Liver (tissue), 9 donors: ENCODE data around the gene TKTL2. TPM values are rescaled to one million over a fixed set of nuclear protein-coding genes. Genes with fewer than 3 reads are reported as not detected.

Experiments used
- DNase-seq: peaks from one replicate; pipeline ENCODE4 v3.0.0-alpha.2; 2017; ENCODE audit warnings: low spot score
- H3K27ac ChIP-seq, 2 donors: one replicate each; pipeline ENCODE4 v1.7.0; 2013; ENCODE audit warnings: inconsistent platforms in 2 of 2, low read length in 2 of 2, control low read depth in 1 of 2, low read depth in 1 of 2, mild to moderate bottlenecking in 1 of 2
- H3K27me3 ChIP-seq, 4 donors: one replicate each; pipeline versions ENCODE4 v1.6.1 to v1.7.0; 2013; ENCODE audit warnings: low read length in 3 of 4, inconsistent platforms in 1 of 4, mild to moderate bottlenecking in 1 of 4, moderate library complexity in 1 of 4; ENCODE audit not compliant: control insufficient read depth in 4 of 4, insufficient read depth in 4 of 4
- H3K36me3 ChIP-seq, 4 donors: one replicate each; pipeline versions ENCODE4 v1.6.1 to v1.7.0; 2013; ENCODE audit warnings: low read length in 3 of 4, mild to moderate bottlenecking in 3 of 4, low read depth in 1 of 4, moderate library complexity in 1 of 4; ENCODE audit not compliant: control insufficient read depth in 4 of 4, insufficient read depth in 3 of 4
- H3K4me1 ChIP-seq, 4 donors: one replicate each; pipeline versions ENCODE4 v1.6.1 to v1.7.0; 2013; ENCODE audit warnings: low read length in 3 of 4, mild to moderate bottlenecking in 3 of 4, moderate library complexity in 1 of 4; ENCODE audit not compliant: control insufficient read depth in 4 of 4, insufficient read depth in 4 of 4
- H3K4me3 ChIP-seq, 3 donors: one replicate each; pipeline versions ENCODE4 v1.6.1 to v1.7.0; 2013; ENCODE audit warnings: low read length in 3 of 3, control low read depth in 1 of 3, low read depth in 1 of 3, mild to moderate bottlenecking in 1 of 3
- H3K9ac ChIP-seq, 2 donors: one replicate each; pipeline ENCODE4 v1.7.0; 2013; ENCODE audit warnings: low read length in 2 of 2, mild to moderate bottlenecking in 2 of 2, moderate library complexity in 2 of 2, control low read depth in 1 of 2, low read depth in 1 of 2
- H3K9me3 ChIP-seq, 4 donors: one replicate each; pipeline versions ENCODE4 v1.6.1 to v1.7.0; 2013; ENCODE audit warnings: low read length in 3 of 4; ENCODE audit not compliant: control insufficient read depth in 4 of 4
- EGR1 ChIP-seq, 2 donors: IDR thresholded peaks; 2 replicates each; pipeline ENCODE4 v1.6.1; 2016 to 2018; ENCODE audit warnings: antibody characterized with exemption in 2 of 2, low read depth in 2 of 2
- FOXA1 ChIP-seq: IDR thresholded peaks from 2 replicates; pipeline ENCODE4 v1.6.1; 2016; ENCODE audit warnings: antibody characterized with exemption
- FOXA2 ChIP-seq: IDR thresholded peaks from 2 replicates; pipeline ENCODE4 v1.6.1; 2016; ENCODE audit warnings: antibody characterized with exemption
- GABPA ChIP-seq, 2 donors: IDR thresholded peaks in 1 of 2; conservative IDR thresholded peaks in 1 of 2; 2 replicates each; pipeline ENCODE4 v1.6.1; 2016; ENCODE audit warnings: antibody characterized with exemption in 2 of 2, mild to moderate bottlenecking in 1 of 2, moderate library complexity in 1 of 2
- HNF4A ChIP-seq, 2 donors: conservative IDR thresholded peaks; 2 replicates each; pipeline ENCODE4 v1.6.1; 2016; ENCODE audit warnings: antibody characterized with exemption in 2 of 2, mild to moderate bottlenecking in 2 of 2
- HNF4G ChIP-seq: IDR thresholded peaks from 2 replicates; pipeline ENCODE4 v1.6.1; 2016; ENCODE audit warnings: antibody characterized with exemption
- JUND ChIP-seq, 2 donors: IDR thresholded peaks; 2 replicates each; pipeline ENCODE4 v1.6.1; 2016; ENCODE audit warnings: antibody characterized with exemption in 2 of 2
- NR2F2 ChIP-seq: IDR thresholded peaks from 2 replicates; pipeline ENCODE4 v1.6.1; 2016; ENCODE audit warnings: antibody characterized with exemption
- RAD21 ChIP-seq, 2 donors: IDR thresholded peaks; 2 replicates each; pipeline ENCODE4 v1.6.1; 2016; ENCODE audit warnings: antibody characterized with exemption in 2 of 2, mild to moderate bottlenecking in 2 of 2
- RXRA ChIP-seq, 2 donors: IDR thresholded peaks; 2 replicates each; pipeline ENCODE4 v1.6.1; 2017 to 2018; ENCODE audit warnings: antibody characterized with exemption in 2 of 2, mild to moderate bottlenecking in 1 of 2
- SP1 ChIP-seq: IDR thresholded peaks from 2 replicates; pipeline ENCODE4 v1.6.1; 2018; ENCODE audit warnings: antibody characterized with exemption, mild to moderate bottlenecking
- TAF1 ChIP-seq: conservative IDR thresholded peaks from 2 replicates; pipeline ENCODE4 v1.6.1; 2016; ENCODE audit warnings: antibody characterized with exemption, mild to moderate bottlenecking
- YY1 ChIP-seq: IDR thresholded peaks from 2 replicates; pipeline ENCODE4 v1.6.1; 2016; ENCODE audit warnings: antibody characterized with exemption, mild to moderate bottlenecking
- WGBS: extraction: QIAGEN DNeasy Blood & Tissue Kit; methylation state at CpG from one replicate; pipeline ENCODE4 v1.1.7; 2013; 5-methylcytosine and 5-hydroxymethylcytosine counted together
- polyA plus RNA-seq, 2 donors: library from polyadenylated mRNA; stranded (reverse) in 1 of 2; unstranded in 1 of 2; fragments of 200-250 nt in 1 of 2; fragments of >200 nt in 1 of 2; fragmentation: Nextera tagmentation in 1 of 2; extraction: Ambion mirVana in 1 of 2; gene quantifications; one replicate each; pipeline versions ENCODE4 v1.2.1 to v1.2.3, GENCODE V29; 2013 to 2015
- total RNA-seq, 2 donors: library from RNA; depleted of rRNA; stranded (reverse); fragments of >200 nt; gene quantifications; one replicate each; pipeline ENCODE4 v1.2.3, GENCODE V29; 2014
- TF ChIP-seq, protein P1 (sequence below): IDR thresholded peaks from 2 replicates; pipeline ENCODE4 v1.6.1; 2016; ENCODE audit warnings: antibody characterized with exemption
- TF ChIP-seq, protein P2 (sequence below): IDR thresholded peaks from 2 replicates; pipeline ENCODE4 v1.6.1; 2016; ENCODE audit warnings: antibody characterized with exemption, mild to moderate bottlenecking
- TF ChIP-seq, protein P3 (sequence below): IDR thresholded peaks from 2 replicates; pipeline ENCODE4 v1.6.1; 2016; ENCODE audit warnings: antibody characterized with exemption
- TF ChIP-seq, protein P4 (sequence below): fragments of 150-350 bp; IDR thresholded peaks from 2 replicates; pipeline ENCODE4 v1.5.1; 2017; ENCODE audit warnings: improper control_type of control experiment, low read depth, low read length; ENCODE audit not compliant: missing input control
- donor health status: healthy.
- donor health status: healthy.
- donor health status: healthy.
- donor health status: healthy.
- donor health status: healthy.

The TKTL2 gene
- total and polyA plus RNA-seq, 4 donors = not detected

DNA sequence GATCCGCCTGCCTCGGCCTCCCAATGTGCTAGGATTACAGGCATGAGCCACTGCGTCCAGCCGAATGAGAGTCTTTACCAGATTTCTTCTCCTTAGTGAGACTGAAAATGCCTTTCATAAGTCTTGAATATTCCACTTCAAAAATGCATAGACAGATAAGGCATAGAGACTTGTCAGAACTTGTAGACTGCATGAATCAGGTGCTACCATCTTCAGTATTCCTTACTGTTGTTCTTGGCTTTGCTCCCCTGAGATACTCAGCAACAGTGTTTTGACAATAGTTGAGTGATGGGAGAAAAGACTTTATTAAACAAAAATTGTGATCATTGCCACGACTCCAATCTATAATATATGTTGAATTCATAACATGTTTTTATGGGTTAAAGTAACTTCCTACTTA lies 11.0 kb downstream of the TKTL2 start:
- H3K4me3 ChIP-seq = no peak overlapping the region
- no peak overlapping the region for H3K9ac ChIP-seq
- no peaks in the 10 kb centered on the region for H3K36me3 ChIP-seq
- 87% methylated on average over 5 of the region's 5 CpGs for WGBS
- H3K27ac ChIP-seq = no peak overlapping the region
- no peaks in the 10 kb centered on the region for H3K27me3 ChIP-seq
- no peaks in the 10 kb centered on the region for H3K9me3 ChIP-seq
- H3K4me1 ChIP-seq = no peaks in the 10 kb centered on the region
- DNase-seq = no peak
- TF ChIP-seq SP1 (no peak), HNF4A (conservative IDR thresholded peaks at IDR 0.05) (no peak), RXRA (IDR thresholded peaks at IDR 0.05) (no peak), NR2F2 (no peak), EGR1 (IDR thresholded peaks at IDR 0.05; ENCODE audit: low read depth in 2 of 2) (no peak), HNF4G (no peak), GABPA (IDR thresholded peaks at IDR 0.05 in 1 of 2, conservative IDR thresholded peaks at IDR 0.05 in 1 of 2) (no peak), RAD21 (IDR thresholded peaks at IDR 0.05) (no peak), JUND (IDR thresholded peaks at IDR 0.05) (no peak), YY1 (no peak)
- TF ChIP-seq, protein P1, sequence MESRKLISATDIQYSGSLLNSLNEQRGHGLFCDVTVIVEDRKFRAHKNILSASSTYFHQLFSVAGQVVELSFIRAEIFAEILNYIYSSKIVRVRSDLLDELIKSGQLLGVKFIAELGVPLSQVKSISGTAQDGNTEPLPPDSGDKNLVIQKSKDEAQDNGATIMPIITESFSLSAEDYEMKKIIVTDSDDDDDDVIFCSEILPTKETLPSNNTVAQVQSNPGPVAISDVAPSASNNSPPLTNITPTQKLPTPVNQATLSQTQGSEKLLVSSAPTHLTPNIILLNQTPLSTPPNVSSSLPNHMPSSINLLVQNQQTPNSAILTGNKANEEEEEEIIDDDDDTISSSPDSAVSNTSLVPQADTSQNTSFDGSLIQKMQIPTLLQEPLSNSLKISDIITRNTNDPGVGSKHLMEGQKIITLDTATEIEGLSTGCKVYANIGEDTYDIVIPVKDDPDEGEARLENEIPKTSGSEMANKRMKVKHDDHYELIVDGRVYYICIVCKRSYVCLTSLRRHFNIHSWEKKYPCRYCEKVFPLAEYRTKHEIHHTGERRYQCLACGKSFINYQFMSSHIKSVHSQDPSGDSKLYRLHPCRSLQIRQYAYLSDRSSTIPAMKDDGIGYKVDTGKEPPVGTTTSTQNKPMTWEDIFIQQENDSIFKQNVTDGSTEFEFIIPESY = no peak
- TF ChIP-seq, protein P2, sequence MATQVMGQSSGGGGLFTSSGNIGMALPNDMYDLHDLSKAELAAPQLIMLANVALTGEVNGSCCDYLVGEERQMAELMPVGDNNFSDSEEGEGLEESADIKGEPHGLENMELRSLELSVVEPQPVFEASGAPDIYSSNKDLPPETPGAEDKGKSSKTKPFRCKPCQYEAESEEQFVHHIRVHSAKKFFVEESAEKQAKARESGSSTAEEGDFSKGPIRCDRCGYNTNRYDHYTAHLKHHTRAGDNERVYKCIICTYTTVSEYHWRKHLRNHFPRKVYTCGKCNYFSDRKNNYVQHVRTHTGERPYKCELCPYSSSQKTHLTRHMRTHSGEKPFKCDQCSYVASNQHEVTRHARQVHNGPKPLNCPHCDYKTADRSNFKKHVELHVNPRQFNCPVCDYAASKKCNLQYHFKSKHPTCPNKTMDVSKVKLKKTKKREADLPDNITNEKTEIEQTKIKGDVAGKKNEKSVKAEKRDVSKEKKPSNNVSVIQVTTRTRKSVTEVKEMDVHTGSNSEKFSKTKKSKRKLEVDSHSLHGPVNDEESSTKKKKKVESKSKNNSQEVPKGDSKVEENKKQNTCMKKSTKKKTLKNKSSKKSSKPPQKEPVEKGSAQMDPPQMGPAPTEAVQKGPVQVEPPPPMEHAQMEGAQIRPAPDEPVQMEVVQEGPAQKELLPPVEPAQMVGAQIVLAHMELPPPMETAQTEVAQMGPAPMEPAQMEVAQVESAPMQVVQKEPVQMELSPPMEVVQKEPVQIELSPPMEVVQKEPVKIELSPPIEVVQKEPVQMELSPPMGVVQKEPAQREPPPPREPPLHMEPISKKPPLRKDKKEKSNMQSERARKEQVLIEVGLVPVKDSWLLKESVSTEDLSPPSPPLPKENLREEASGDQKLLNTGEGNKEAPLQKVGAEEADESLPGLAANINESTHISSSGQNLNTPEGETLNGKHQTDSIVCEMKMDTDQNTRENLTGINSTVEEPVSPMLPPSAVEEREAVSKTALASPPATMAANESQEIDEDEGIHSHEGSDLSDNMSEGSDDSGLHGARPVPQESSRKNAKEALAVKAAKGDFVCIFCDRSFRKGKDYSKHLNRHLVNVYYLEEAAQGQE = no peak
- TF ChIP-seq, protein P3, sequence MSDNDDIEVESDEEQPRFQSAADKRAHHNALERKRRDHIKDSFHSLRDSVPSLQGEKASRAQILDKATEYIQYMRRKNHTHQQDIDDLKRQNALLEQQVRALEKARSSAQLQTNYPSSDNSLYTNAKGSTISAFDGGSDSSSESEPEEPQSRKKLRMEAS = no peak
- TF ChIP-seq, protein P4, sequence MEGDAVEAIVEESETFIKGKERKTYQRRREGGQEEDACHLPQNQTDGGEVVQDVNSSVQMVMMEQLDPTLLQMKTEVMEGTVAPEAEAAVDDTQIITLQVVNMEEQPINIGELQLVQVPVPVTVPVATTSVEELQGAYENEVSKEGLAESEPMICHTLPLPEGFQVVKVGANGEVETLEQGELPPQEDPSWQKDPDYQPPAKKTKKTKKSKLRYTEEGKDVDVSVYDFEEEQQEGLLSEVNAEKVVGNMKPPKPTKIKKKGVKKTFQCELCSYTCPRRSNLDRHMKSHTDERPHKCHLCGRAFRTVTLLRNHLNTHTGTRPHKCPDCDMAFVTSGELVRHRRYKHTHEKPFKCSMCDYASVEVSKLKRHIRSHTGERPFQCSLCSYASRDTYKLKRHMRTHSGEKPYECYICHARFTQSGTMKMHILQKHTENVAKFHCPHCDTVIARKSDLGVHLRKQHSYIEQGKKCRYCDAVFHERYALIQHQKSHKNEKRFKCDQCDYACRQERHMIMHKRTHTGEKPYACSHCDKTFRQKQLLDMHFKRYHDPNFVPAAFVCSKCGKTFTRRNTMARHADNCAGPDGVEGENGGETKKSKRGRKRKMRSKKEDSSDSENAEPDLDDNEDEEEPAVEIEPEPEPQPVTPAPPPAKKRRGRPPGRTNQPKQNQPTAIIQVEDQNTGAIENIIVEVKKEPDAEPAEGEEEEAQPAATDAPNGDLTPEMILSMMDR = no peak

DNA sequence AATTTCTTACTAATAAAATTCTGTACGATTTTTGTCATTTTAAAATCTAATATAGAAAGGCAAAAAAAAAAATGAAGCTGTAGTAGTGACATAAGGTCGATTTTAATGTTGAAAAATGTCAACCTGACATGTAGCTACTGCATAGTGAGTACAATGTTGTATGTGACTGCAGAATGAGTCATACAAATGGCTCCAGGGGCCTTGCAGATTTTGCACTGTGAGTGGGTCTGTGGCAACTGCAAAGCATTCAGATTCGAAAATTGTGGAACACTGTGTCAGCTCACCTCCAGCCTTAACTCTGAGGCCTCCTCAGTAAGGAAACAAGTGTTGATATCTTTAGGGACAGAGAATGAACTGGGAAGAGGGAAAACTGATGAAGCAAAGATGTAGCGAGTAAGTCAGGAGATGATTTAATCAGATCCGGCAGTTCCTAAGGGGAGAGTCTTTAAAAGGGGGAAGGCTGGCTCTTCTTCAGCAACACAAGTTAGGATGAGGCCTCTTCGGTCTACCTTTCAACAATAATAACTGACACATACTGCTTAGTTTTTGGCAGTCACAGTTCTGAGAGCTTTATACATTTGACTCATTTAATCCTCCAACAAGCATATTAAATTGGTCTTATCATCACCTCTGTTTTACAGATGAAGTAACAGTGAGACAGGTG lies 24.9 kb downstream of the TKTL2 start:
- Histone ChIP-seq H3K36me3 (no peaks in the 10 kb centered on the region), H3K9ac (no peak overlapping the region), H3K27me3 (no peaks in the 10 kb centered on the region), H3K9me3 (no peaks in the 10 kb centered on the region), H3K4me1 (no peaks in the 10 kb centered on the region), H3K27ac (no peak overlapping the region), H3K4me3 (no peak overlapping the region)
- DNase-seq = no peak
- 69% methylated on average over 6 of the region's 6 CpGs for WGBS
- TF ChIP-seq FOXA1 (no peak), JUND (IDR thresholded peaks at IDR 0.05) (no peak), TAF1 (no peak), GABPA (IDR thresholded peaks at IDR 0.05 in 1 of 2, conservative IDR thresholded peaks at IDR 0.05 in 1 of 2) (no peak), RXRA (IDR thresholded peaks at IDR 0.05) (no peak), SP1 (no peak), FOXA2 (no peak), RAD21 (IDR thresholded peaks at IDR 0.05) (no peak), NR2F2 (no peak), EGR1 (IDR thresholded peaks at IDR 0.05; ENCODE audit: low read depth in 2 of 2) (no peak), HNF4A (conservative IDR thresholded peaks at IDR 0.05) (no peak), HNF4G (no peak)
- TF ChIP-seq, protein P1 = no peak
- TF ChIP-seq, protein P4 = no peak
- TF ChIP-seq, protein P3 = no peak
